CD4-positive, alpha-beta T cell treated with Interleukin-4 for 4 hours (primary cell): ENCODE measurements around the gene STAG2.
"Not testable (repeated sequence)": the region's sequence is repeated elsewhere in the genome, so short reads cannot be mapped to it uniquely, and the experiment has no call there.

ENCODE experiments used
- DNase-seq: peaks from one replicate; pipeline ENCODE4 v3.0.0-alpha.2; 2020

STAG2 gene

DNA sequence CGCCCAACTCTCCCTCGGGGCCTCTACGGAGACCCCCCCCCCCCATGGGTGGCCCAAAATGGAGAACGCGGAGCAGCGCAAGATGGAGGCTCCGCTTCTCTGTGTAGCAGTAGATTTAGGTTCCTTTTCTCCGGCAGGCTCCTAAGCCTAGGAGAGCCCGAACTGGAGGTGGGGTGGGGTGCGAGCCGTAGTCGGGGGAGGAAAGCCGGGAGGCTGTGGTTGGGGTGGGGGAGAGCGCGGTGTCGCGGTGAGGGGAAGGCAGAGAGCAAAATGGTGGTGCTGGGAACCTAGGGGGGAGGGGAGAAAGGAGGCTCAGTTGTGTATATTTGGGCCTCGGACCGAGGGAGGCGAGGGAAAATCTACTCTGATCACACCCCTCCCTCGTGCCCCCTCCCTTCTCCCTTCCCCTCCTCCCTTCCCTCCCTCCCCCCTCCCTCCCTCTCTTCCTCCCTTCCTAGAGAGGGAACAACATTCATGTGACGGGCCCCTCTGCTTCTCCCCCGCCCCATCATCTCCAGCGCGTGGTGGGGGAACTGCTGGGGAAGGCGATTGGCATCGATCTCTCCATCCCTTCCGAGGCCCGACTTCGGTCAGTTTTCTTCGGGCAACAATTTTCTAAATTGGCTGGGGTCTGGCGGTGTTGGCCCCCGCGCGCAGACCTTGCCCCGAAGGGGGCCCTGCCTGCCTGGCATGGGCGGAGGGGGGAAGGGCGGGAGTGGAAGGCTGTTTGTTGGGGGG, at the start of gene STAG2:
TSS of gene STAG2 (plus strand) at position 439 of the 738 bp plus-strand sequence. CDS start 60,922 bp downstream, outside the sequence.
- peak; percentile 40 for DNase-seq

DNA sequence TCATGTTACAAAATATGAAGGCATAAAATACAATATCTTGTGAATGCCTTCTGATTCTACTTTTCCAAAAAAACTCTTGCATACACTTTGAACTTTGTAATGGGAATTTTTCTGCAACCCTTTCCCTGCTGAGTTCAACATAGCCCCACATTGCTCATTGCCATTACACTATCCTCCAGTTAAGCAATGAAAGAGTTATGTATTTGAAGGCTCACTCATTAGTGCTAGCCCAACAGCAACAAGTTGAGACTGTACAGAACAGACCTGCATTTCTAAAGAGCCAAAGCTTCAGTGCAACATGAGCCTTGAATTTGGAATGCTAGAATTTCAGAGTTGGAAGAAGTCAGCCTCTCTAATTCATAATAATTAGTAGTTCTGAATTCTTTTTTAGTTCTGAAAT, 44.4 kb upstream of the STAG2 start:
- DNase-seq, result no peak

DNA sequence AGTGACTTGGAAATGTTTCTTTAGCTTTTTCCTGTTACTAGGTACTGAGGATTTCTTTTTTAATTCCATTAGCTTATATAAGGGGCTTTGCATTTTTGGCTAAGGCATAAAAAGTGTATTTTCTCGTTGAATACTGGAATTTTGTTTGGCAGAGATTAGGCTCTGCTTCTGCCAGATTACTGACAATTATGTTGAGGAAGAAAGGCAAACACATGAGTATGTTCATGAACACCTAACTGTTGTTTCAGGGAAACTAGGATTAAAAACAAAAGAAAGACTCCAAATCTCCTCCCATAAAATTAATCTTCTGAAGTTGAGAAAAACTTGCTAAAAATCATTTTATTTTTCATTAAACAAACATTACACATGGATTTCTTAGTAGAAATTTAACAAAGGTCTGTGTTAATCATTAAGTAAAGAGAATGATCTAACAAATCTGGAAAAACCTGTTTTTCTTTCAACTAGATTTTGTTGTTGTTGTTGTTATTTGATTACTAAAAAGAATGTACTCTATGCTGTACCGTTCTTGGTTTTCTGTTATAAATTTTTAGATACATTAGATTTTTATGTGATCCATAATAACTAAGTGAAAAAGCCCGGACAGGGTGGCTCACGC, 43.3 kb upstream of the STAG2 start:
- DNase-seq, result no peak

GRCh38 chrX:123920105-123920785, 41.3 kb upstream of the STAG2 start:
- DNase-seq, result no peak

- DNase-seq, result no peak
Measured at GRCh38 chrX:123923211-123923610, 38.3 kb upstream of the STAG2 start.

GRCh38 chrX:123924186-123924585, 37.3 kb upstream of the STAG2 start:
- DNase-seq, result no peak

GRCh38 chrX:123927845-123928244, 33.7 kb upstream of the STAG2 start:
- DNase-seq, result no peak

DNA sequence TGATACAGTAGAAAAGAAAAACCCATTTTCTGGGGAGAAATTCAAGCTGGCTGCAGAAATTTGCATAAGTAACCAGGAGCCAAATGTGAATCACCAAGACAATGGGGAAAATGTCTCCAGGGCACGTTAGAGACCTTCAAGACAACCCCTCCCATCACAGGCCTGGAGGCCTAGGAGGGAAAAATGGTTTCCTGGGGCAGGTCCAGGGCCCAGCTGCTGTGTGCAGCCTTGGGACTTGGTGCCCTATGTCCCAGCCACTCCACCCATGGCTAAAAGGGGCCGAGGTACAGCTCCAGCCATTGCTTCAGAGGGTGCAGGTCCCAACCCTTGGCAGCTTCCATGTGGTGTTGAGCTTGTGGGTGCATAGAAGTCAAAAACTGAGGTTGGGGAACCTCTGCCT, 29.5 kb upstream of the STAG2 start:
- DNase-seq, result not testable (repeated sequence)

DNA sequence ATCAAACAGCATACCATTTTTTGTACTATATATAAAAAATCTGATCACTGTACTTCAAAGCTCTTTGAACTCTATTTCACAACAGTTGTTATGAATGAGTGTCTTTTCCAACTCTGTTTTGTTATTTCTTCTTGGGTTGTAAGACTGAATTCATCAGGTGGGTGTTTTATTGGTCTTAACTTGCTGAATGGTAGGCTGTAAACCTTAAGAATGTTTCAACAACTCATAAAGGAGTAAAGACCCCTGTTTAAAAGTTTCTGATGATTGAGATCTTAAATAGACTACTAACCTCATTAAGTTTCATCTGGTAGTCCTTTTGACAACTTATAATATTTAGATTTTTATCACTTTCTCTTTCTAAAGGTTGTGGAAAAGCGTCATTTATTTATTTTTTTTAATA, 18.4 kb upstream of the STAG2 start:
- DNase-seq, result no peak

DNA sequence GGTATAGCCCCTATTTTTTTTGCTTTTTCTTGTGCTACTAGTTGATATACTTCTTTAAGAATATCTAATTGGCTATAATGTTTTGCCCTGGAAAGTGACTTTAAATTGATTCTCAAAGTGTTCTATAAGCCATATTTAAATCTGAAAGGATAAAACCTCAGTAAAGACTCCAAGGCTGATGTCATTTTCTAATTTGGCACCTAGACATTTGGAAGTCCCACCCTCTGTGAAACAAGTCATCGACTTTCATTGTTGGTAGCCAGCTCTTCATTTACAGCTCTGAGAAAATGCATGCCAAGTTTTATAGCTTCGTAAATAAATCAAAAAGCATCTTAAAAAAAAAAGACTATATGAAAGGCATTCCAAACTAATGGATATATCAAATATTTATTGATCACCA, 18.0 kb upstream of the STAG2 start:
- DNase-seq, result no peak

GRCh38 chrX:123949846-123950245, 11.7 kb upstream of the STAG2 start:
- no peak for DNase-seq

- DNase-seq, result peak; percentile 23
Measured at GRCh38 chrX:123959281-123960063, 2.0 kb upstream of the STAG2 start.

- no peak for DNase-seq
Measured at GRCh38 chrX:123960956-123961267, 594 bp upstream of the STAG2 start.

GRCh38 chrX:123962006-123962467, 531 bp downstream of the STAG2 start:
- DNase-seq, result peak; percentile 6

DNA sequence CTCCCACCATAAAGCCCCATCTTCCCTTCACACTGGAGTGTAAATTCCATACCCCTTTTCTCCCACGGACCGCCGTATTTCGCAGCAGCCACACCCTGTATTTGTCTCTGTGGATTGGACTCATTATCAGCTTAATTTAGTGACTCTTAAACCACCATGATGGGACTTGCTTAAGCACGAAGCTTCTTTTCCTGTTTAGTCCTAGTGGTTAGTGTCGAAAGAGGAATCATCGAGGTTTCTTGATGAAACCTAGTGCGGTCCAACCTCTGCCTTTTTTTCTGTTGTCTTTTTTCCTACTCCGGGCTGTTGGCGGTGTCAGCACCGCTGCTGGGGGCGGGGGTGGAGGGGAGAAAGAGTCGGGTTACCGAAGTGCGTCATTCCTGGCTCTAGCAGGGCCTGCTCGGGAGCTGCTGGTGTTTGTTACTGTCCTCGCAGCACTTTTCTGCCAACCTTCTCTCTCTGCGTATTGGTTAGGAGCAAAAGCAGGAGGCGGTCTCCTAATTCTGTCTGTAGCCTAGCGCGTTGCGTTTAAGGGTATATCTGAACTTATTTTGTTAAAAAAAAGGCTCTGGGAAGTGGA, 1.4 kb downstream of the STAG2 start:
- peak; percentile 84 for DNase-seq

DNA sequence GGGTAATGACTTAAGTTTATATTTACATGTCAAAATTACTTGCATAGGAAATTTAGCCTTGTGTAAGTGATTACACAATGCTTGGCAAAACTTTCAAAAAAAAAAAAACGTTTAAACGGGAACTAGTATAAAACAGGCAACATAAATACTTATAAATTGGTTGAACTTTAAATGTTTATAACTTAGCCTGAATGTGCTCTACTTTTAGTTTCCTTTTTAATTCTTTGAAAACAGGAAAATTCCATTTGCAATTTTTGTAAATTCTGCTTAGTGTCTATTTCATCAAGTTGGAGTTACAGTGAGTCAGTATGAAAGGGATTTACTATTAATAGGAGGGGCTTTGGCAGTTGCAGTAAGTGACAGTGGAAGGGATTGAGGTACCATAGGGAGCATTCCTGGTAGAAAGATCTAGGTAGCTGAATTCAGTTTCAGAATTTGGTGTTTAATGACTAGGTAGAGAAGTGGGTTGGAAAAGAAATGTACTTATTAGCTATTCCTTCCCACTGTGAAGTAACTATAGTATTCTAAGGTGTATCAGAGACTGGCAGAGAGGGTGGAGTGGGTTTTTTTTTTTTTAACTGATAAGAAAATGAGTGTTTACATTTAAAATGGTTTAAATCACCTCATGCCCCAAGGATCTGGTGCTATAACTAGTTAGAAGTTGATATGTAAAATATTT, 2.8 kb downstream of the STAG2 start:
- DNase-seq, result peak; percentile 19

DNA sequence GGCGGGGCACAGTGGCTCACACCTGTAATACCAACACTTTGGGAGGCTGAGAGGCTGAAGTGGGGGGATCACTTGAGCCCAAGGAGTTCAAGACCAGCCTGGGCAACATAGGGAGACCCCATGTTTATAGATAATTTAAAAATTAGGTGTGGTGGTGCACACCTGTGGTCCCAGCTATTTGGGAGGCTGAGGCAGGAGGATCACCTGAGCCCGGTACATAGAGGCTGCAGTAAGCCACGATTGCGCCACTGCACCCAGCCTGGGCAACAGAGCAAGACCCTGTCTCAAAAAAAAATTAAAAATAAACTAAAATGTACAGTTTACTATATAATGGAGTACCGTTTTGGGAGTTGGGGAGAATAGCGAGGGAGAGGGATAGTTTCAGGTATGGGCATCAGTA, 4.2 kb downstream of the STAG2 start:
- DNase-seq, result no peak

DNA sequence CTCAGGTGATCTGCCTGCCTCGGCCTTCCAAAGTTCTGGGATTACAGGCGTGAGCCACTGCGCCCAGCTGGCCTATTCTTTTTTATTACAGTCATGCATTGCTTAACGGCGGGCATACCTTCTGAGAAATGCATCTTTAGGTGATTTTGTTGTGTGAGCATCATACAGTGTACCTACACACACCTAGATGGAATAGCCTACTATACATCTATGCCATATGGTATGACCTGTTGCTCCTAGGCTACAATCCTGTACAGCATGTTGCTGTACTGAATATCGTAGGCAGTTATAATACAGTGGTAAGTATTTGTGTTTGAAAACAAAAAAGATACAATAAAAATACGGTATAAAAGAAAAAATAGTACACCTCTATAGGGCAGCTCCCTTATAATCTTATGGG, 6.0 kb downstream of the STAG2 start:
- no peak for DNase-seq

- DNase-seq, result no peak
Measured at GRCh38 chrX:123968383-123969050, 7.0 kb downstream of the STAG2 start.

- no peak for DNase-seq
Measured at GRCh38 chrX:123971982-123972381, 10.5 kb downstream of the STAG2 start.

- DNase-seq, result no peak
Measured at GRCh38 chrX:123973921-123974320, 12.4 kb downstream of the STAG2 start.

DNA sequence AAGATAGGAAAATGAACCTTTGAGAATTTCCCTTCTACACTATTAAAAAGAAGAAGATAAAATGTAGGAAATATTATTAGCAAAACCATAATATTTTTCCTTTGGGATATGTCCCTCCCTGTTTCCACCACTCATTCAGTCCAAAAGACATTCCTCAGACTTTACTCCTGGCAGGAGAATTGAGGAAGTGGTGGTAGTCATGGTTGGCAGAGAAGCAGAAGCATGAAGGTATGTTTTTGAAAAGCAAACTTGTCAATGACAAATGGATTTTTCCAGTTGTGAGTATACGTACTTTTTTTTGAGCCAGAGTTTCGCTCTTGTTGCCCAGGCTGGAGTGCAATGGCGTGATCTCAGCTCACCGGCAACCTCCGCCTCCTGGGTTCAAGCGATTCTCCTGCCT, 13.7 kb downstream of the STAG2 start:
- DNase-seq, result no peak
